GM21381 (cell line): ENCODE data around the gene TBCA.
"Not testable (repeated sequence)": the region's sequence is repeated elsewhere in the genome, so short reads cannot be mapped to it uniquely, and the experiment has no call there.

ENCODE experiments used
- ATAC-seq: cut with Tn5 transposase; IDR thresholded peaks from one replicate; pipeline ENCODE4 v1.9.1; 2021; ENCODE audit warnings: mild to moderate bottlenecking, moderate library complexity; ENCODE audit not compliant: unreplicated experiment

Gene TBCA

DNA sequence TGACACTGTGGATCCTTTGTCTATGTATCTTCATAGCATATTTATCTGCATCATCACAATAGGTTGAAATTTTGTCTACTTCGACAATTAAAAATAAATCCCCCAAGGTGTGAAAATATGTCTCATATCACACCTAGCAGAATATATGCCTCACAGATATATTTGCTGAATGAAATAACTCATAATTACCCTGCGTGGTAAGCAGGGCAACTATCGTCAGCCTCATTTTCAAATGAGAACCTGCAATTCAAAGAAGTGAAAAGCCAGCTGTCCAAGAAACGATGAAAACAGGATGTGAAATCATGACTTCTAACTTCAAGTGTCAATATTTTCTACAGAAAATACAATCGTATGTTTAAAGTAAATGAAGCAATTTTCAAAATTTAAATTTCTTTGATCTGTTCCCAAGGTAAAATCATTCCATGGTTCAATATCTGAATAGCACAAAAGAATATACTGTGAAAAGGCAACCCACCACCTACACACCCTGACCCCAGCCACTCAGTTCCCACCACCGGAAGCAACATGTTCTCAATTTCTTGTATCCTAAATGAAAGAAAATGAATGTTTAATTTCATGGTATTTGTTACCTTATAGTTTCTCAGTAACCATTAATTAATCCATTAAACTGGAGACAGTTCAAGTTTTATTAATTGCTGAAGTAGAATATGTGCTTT lies 57.1 kb downstream of the TBCA start:
- ATAC-seq = peak; percentile 70

DNA sequence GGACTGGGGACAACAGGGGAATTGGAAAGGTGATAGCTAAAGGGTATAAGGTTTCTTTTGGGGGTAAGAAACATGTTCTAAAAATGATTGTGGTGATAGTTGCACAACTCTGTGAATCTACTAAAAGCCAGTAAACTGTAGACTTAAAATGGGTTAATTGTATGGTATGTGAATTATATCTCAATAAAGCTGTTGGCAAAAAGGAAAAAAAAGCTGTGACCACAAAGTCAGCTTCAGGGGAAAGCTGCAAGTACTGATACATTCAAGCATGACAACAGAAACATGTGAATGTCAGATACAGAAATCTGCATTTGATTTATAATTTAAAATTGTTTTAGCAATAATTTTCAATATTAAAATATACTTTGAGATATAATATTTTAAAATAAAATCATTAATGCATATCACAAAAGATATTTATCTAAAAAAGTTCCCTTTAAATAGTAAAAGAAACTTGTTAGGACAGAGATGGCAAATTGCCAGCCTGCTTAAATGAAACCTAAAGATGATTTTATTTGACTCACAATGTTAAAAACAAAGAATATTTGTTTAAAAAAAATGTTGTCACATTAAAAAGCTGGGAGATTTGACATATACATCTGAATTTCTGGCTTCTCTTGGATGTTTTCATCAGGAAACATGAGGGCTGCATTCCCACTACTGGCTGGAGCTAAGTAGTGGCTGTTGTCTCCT lies 66.0 kb downstream of the TBCA start:
- ATAC-seq = no peak

- ATAC-seq = no peak
These were observed 66.8 kb downstream of the TBCA start for GRCh38 chr5:77709340-77709739.

DNA sequence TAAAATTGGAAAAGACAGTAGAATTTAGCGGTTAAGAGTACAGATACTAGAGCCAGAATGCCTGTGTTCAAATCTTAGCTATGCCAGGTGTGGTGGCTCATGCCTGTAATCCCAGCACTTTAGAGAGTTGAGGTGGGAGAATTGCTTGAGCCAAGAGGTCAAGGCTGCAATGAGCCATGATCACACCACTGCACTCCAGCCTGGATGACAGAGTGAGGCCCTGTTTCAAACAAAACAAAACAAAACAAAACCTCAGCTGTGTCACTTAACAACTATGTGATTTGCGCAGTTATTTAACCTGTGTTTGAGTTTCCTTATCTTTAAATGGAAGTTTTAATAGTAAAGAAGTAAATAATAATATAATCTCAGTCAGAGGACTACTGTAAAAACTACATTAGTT lies 68.3 kb downstream of the TBCA start:
- ATAC-seq = no peak

DNA sequence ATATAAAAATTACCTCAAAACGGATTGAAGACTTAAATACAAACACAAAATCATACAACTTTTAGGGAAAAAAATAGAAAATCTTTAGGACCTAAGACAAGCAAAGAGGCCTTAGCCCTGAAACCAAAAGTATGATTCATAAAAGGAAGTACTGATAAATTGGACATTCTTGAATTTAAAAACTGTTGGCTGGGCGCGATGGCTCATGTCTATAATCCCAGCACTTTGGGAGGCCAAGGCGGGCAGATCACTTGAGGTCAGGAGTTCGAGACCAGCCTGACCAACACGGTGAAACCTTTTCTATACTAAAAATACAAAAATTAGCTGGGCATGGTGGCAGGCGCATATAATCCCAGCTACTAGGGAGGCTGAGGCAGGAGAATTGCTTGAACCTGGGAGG lies 76.6 kb downstream of the TBCA start:
- ATAC-seq = not testable (repeated sequence)

DNA sequence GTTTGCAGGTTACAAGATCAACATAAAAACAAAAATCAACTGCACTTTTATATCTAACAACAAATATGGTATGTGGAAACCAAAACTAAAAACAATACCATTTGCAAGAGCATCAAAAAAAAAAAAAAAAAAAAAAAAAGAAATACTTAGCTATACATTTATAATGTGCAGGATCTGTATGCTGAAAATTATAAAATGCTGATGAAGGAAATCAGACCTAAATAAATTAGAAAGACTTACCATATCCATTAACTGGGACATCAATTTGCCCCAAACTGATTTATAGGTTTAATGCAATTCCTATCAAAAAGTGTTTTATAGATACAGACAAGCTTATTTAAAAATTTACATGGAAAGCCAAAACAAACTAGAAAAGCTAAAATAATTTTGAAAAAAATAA lies 77.2 kb downstream of the TBCA start:
- no peak for ATAC-seq

DNA sequence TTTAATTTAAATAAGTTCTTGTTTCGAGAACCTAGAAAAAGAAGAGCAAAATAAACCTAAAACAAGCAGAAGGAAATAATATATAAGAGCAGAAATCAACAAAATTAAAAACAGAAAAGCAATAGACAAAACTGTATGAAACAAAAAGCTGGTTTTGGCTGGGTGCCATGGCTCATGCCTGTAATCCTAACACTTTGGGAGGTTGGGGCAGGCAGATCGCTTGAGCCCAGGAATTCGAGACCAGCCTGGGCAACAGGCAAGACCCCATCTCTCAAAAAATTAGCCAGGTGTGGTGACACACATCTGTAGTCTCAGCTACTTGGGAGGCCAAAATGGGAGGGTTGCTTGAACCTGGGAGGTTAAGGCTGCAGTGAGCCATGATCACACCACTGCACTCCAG lies 78.4 kb downstream of the TBCA start:
- no peak for ATAC-seq

- no peak for ATAC-seq
These were observed 80.0 kb downstream of the TBCA start for GRCh38 chr5:77696120-77696519.

DNA sequence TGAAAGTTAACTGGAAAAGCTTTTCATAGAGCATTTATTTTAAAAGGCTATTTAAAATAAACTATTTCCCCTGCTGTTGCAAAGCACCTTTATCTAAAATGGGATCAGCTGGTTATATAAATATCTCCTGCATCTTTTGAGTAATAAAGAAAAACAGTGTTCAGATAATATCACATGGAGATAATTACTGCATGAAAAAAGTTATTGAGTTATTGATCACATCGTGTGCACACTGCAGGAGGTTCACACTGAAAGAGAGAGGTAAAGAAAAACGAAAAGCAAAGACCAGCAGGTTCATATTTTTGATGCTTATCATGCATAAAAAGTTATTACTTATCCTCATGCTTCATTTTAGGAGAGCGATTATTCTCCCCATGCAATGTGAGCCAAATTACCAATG lies 82.2 kb downstream of the TBCA start:
- no peak for ATAC-seq

DNA sequence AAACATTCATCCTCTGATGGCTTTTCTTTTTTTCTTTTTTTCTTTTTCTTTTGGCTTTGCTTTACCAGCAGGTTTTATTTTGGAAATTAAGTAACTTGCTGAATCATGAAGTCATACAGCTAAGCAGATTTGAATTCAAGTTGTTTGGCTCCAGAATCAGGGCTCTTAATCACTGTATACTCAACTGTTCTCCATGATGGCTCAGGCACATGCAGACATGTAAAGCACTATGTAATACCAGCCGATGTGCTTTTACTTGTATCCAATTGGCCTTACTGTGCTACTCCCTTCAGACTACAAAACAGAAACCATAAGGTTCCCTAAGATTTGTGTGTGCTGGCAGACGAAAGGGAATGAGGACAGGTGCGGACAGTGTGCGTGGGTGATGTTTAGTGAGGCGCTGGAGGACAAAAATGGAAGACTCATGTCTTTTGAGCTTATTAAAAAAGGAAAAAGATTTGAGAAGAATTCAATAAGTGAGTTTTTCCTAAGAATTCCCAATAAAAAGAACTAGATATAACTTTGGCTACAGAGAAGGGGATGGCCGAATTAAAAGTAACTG lies 92.9 kb downstream of the TBCA start:
- no peak for ATAC-seq

- ATAC-seq = no peak
These were observed 105.6 kb downstream of the TBCA start for GRCh38 chr5:77670526-77670925.

DNA sequence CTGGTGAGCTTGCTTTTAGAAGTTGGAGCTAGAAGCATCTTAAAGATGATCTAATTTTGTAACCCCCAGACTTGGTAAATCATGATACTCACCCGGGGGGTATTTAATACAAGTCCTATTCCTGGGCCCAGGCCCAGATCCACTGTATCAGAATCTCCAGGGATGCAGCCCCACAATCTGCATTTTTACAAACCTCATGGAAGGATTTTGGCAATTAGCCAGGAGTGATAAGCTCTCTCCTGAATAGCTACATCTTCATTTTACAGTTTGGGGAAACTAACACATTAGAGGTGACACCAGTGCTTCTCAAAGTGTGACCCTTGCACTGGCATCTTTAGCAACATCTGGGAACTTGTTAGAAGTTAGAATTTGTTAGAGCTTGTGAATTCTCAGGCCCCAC lies 106.5 kb downstream of the TBCA start:
- ATAC-seq = no peak

DNA sequence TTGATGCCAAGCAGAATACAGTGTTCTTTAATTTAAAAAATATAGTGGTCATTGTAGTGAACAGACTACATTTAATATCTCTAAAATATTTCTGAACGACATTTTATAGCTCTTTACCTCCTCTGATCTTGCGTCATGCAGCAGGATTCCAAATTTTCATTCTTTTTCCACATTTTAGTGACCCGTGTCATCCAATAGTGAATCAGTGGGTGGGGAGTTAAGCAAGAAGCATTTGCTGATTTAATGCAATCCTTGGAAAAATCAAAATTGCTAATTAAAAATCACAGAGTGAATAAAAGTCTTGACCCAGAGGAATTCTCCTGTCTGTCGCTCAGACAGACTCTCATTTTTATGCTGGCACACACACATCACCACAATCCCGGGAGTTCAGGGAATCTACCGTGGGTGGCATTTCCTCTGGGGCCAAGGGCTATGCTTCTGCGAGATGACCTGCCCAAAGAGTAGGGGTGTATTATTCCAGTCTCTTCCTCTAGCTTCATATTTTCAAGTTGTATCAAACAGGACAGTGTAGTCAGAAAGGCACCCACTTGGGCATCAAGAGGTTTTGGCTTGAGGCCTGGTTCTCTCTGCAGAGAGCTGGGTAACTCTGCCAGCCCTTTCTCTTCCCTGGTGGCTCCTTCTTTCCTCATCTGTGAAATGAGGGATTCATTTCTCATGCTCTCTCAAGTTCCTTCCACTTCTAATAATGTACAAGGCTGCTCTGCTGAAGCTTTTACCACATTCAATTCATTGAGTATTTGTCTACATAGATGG lies 112.9 kb downstream of the TBCA start:
- ATAC-seq = no peak

GRCh38 chr5:77662635-77663034 lies 113.5 kb downstream of the TBCA start:
- ATAC-seq = no peak

DNA sequence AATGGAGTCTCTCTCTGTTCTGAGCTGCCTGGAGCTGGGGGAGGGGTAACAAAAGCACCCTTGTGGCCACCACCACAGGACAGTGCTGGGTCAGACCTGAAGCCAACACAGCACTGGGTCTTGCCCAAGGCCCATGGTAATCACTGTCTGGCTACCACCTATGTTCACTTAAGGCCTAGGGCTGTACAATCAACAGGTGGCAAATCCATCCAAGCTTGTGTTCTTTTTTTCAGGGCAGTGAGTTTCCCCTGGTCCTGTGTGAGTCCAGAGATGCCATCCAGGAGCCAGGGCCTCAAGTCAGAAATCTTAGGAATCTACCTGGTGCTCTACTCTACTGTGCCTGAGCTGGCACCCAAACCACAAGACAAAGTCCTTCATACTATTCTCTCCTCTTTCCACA lies 117.5 kb downstream of the TBCA start:
- ATAC-seq = no peak

DNA sequence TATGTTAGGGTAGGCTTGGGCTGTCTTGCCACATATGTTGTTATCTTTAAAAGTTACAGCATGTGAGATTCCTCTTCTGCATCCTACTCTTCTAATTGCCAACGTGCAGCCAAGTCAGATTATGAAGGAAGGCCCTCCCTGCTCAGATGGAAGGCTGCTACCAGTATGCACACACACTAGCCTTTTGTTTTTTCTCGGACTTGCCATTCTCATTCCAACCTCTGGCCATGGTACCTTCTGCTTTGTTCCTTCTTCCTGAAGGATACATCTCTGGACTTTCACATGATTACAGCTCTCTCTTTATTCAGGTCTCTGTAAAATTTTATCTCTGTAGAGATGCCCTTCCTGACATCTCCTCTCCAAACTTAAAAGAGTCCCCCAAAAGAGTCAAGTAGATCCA lies 124.8 kb downstream of the TBCA start:
- ATAC-seq = no peak

- ATAC-seq = no peak
These were observed 125.5 kb downstream of the TBCA start for GRCh38 chr5:77650686-77651085.

DNA sequence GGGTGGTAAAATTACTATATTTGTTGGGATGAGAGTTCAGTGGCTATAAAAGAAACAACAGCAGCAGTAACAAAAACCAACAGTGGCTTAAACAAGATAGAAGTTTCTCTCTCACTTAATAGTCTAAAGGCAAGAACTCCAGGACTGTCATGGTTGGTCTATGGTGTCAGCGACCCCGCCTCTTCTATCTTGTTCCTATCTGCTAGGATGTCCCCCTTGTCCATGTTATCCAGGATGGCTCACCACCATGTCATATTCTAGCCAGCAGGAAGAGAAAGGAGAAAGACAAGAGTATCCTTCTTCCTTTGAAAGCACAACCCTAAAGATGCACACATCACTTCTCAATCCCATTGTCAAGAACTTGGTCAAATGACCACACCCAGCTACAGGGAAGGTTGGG lies 126.4 kb downstream of the TBCA start:
- no peak for ATAC-seq

DNA sequence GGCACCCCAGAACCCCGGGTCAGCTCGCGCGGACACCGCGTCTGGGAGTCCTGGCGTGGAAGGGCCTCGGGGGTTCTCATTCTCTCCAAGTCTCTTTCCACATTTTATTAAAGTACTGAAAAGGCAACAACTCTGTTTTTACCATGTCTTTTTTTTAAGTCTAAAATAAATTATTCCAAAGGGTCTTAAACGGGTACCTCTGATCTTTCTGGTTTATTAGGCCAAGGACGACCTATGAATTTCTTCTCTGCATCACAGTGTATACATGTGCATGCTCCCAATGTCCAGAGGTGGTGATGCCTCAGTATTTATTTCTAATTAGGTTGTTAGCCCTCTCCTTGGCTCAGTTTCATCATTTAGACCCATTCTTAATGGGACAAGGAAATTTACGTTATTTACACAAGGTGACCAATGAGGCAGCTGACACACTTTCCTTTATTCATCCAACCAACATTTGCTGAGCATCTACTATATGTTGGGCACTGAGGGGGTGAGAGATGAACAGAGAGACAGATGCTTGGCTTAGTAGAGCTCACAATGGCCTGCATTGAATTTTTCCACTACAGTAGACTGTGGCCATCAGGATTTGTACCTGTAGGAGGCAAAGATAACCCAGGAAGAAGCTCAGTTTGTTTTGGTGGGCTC lies 130.0 kb downstream of the TBCA start:
- ATAC-seq = no peak

DNA sequence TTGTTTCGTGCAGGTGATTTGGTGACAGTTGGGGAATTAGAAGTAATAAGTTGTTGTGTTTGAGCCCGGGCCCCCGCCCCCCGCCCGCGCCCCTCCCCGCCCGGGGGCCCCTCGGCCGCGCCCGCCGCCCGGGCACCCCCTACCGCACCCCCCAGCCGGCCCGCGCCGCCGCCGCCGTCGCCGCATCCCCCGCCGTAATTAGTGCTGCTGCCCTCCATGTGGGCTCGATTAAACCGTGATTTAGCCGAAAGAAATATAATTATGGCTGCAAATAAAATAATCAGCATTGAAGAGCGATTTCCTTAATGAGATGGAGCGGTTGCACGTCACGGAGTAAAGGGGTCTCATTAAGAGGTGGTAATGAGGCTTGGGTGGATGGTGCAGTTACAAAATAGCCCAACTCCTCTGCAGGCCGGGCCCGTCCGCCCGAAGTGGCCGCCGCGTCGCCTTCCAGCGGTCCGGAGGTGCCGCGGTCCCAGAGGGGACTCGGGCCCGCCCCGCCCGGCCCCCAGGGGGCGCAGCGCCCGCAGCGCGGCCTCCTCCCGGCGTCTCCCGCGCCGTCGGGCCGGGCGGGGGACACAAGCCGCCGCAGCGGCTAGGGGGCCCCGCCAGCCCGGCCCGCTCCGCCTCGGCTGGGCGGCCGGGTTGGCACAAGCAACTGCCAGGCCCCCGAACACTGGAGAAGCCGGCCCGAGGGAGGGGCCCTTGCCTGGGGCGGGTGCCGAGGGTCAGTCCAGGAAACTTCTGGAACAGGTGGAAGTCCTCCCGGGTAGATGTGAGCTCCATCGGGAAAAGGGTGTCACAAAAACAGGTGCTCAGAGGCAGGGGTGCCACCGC lies 130.8 kb downstream of the TBCA start:
- no peak for ATAC-seq
